ENCODE measurements around the gene ADAMTS9.
"Not testable (repeated sequence)": the region's sequence is repeated elsewhere in the genome, so short reads cannot be mapped to it uniquely, and the experiment has no call there.

Gene ADAMTS9

DNA sequence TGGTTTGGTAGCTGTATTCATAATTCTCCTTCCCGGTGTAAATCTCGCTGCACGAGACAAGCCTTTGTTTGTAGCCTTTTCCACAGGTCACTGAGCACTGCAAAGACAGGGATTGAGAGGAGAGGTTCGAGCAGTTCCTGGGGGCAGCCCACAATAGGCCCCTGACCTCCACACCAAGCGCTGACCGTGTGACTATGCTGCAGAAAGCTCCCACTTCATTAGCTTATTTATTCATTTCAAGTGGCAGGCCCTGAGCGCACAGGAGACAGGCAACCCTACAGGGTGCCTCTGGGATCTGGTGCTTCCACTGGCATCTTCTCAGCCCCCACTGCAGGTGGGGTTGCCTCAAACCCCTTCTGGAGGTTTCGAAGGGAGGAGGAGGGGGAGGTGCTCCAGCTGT is 140.9 kb downstream of the ADAMTS9 start:
- no peaks in the 10 kb centered on the region for H3K27me3 Mint-ChIP-seq
- H3K36me3 Mint-ChIP-seq (ENCODE audit: low read depth) = no peaks in the 10 kb centered on the region
- H3K4me3 Mint-ChIP-seq = no peak overlapping the region
- H3K27ac Mint-ChIP-seq = no peak overlapping the region
- H3K4me1 Mint-ChIP-seq (ENCODE audit: low read depth) = no peaks in the 10 kb centered on the region
- no peaks in the 10 kb centered on the region for H3K9me3 Mint-ChIP-seq

DNA sequence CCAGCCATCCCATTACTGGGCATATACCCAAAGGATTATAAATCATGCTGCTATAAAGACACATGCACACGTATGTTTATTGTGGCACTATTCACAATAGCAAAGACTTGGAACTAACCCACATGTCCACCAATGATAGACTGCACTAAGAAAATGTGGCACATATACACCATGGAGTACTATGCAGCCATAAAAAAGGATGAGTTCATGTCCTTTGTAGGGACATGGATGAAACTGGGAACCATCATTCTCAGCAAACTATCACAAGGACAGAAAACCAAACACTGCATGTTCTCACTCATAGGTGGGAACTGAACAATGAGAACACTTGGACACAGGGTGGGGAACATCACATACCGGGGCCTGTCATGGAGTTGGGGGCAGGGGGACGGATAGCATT is 142.6 kb downstream of the ADAMTS9 start:
- not testable (repeated sequence) for H3K9me3 Mint-ChIP-seq; H3K27me3 Mint-ChIP-seq; H3K4me1 Mint-ChIP-seq (ENCODE audit: low read depth); H3K4me3 Mint-ChIP-seq; H3K36me3 Mint-ChIP-seq (ENCODE audit: low read depth); H3K27ac Mint-ChIP-seq

DNA sequence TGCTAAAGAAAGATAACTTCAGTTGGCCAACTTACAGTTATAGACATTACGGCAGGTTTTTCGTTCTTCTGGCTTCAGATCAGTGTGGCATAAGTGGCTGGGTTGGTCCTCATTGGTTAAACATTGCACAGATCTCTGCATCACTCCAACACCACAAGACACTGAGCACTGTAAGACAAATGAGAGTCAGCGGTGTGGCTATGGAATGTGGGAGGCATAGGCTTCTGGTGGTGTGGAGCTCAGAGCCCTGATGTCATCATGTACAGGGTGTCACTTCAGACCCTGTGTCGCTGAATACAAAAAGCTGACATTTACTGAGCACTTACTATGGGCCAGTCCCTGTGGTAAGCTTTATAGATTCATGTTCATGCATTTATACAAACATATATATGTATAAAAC is 146.0 kb downstream of the ADAMTS9 start:
- Mint-ChIP-seq H3K27ac (no peak overlapping the region), H3K4me1 (ENCODE audit: low read depth) (no peaks in the 10 kb centered on the region), H3K4me3 (no peak overlapping the region), H3K36me3 (ENCODE audit: low read depth) (no peaks in the 10 kb centered on the region), H3K27me3 (peaks cover under 1% of the 10 kb centered on the region), H3K9me3 (no peaks in the 10 kb centered on the region)

DNA sequence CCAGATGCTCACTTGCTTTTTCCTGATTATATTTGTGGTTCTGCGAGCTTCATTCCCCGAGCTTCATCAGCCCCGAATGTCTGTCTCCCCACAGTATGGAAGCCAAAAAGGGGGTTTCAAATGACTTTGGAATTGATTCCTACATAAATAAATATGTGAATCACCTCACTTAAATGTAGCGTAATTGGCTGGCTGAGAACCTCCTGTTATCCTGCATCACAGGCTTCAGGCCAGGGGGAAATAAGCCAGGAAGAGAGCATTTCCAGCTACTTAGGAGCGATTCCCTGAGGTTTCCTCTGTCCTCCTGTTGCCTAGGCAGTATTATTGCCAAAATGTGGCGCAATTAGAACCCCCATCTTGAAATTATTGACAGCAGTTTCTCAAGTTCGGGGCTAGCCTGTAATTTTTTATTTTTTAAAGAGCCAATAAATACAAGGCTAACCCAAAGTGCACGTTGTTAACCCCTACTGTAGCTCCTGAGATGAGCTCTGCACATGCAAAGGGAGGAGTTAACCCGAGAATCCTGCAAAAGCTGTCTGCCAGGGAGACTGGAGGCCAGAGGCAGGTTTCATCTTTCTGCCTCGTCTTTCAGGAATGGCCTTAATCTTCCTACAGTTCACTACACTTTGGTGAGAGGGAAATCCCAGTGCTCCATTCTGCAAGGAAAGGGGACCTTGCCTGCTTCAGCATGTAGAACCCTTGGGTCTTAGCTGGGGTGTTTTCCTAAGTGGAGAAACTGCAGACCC is 148.2 kb downstream of the ADAMTS9 start:
- no peaks in the 10 kb centered on the region for H3K9me3 Mint-ChIP-seq
- H3K4me3 Mint-ChIP-seq = no peak overlapping the region

DNA sequence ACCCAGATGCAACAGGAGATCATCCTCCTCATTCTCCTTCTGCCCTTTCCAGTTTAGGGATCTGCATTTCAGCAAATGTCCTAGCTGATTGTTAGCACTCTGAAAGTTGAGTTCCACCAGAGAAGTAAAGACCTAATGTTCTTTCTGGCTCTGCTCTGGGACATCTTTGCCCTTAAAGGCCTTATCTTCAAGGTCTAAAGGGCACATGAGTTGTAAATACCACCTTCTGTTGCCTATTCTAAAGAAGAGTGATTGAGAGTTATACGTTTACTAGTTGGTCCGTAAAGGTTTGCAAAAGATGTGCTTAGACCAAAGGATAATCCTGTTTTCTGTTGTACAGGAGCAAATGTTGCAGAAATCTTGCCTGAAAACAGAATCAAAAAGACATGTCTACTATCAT is 151.6 kb downstream of the ADAMTS9 start:
- Mint-ChIP-seq H3K9me3 (no peaks in the 10 kb centered on the region), H3K4me3 (no peak overlapping the region)

More for the DNA sequence above, 148.2 kb downstream of the ADAMTS9 start:
- Mint-ChIP-seq H3K27me3 (peaks cover 4% of the 10 kb centered on the region), H3K4me1 (ENCODE audit: low read depth) (no peaks in the 10 kb centered on the region), H3K27ac (no peak overlapping the region), H3K36me3 (ENCODE audit: low read depth) (no peaks in the 10 kb centered on the region)

DNA sequence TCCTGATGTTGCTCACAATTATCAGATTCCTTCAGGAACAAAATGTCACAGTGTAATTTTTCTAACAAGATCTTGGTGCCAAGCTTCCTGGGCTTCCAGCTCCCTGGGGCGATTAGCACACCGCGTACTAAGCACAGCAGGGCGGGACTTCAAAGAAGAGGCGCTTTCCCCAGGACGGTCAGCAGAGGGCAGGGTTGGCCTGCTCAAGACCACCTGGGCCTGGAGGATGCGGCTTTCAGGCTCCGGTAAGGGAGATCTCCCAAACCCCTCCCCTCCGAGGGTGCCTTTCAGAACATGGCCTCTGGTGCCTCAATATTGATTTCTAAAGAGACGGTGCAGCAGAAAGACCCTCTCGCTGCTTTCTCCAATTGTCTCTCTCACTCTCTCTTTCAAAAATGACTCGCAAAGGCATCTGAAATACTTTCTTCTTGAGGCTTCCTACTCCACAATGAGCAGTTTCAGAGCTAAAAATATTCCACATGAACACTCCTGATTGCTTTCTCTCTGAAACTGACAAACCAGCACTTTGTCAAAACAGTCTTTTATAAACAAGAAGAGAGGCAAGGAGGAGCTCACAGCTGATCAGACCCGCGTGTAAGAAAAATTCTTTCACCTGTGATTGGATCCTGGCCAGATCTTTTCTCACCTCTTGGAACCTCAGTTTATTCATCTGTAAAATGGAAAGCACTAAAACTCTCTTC is 154.0 kb downstream of the ADAMTS9 start:
- no peak overlapping the region for H3K4me3 Mint-ChIP-seq
- H3K27me3 Mint-ChIP-seq = peaks cover 27% of the 10 kb centered on the region
- H3K4me1 Mint-ChIP-seq (ENCODE audit: low read depth) = no peaks in the 10 kb centered on the region
- H3K9me3 Mint-ChIP-seq = no peaks in the 10 kb centered on the region
- no peaks in the 10 kb centered on the region for H3K36me3 Mint-ChIP-seq (ENCODE audit: low read depth)
- H3K27ac Mint-ChIP-seq = no peak overlapping the region

More for the DNA sequence above, 151.6 kb downstream of the ADAMTS9 start:
- no peaks in the 10 kb centered on the region for H3K36me3 Mint-ChIP-seq (ENCODE audit: low read depth)
- H3K27me3 Mint-ChIP-seq = peaks cover 15% of the 10 kb centered on the region
- H3K27ac Mint-ChIP-seq = no peak overlapping the region
- no peaks in the 10 kb centered on the region for H3K4me1 Mint-ChIP-seq (ENCODE audit: low read depth)

DNA sequence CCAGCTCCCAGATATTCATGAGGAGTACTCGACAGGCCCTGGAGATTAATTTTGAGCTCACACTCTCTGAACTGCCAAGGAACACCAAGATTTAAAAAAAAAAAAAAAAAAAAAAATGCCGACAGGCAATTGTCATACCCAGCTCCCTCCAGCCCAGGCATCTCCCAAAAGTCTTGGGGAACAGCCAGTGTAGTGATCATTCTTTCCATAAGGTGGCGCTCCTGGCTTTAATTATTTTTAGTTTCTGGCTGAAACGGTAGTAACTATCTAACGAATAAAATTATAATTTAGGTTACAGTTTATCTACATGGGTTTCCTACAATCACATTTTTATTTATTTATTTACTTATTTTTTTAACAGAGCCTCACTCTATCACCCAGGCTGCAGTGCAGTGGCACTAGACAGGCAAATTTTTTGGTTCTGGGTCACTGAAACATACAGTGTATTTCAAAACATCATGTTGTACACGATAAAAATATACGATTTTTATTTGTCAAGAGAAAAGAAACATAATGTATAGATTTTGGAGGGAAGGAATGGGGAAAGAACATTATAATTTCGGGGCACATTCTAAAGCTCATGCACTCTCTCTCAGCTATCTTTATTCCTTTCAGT is 157.3 kb downstream of the ADAMTS9 start:
- H3K9me3 Mint-ChIP-seq = no peaks in the 10 kb centered on the region

DNA sequence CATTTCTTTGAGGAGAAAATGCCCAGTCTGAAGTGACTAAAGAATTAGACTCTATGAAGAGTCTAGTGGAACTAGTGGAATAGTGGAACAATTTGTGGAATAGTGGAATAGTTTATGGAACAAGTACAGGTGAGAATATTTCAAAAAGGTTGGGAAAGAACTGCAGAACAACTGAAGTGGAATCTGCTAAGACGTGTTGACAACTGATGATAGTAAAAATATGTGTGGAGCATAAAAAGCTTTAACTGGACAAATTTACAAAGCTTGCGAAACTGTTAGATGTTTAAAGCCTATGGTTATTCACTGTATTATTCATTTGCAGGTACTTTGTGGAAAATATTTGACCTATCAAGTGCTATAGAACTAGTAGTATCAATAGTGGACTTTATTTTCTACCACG is 164.5 kb downstream of the ADAMTS9 start:
- no peak overlapping the region for H3K27ac Mint-ChIP-seq
- no peaks in the 10 kb centered on the region for H3K36me3 Mint-ChIP-seq (ENCODE audit: low read depth)
- H3K4me3 Mint-ChIP-seq = no peak overlapping the region
- no peaks in the 10 kb centered on the region for H3K4me1 Mint-ChIP-seq (ENCODE audit: low read depth)
- H3K9me3 Mint-ChIP-seq = peaks cover 3% of the 10 kb centered on the region
- H3K27me3 Mint-ChIP-seq = no peaks in the 10 kb centered on the region

More for the DNA sequence above, 157.3 kb downstream of the ADAMTS9 start:
- H3K27me3 Mint-ChIP-seq = peaks cover 24% of the 10 kb centered on the region
- no peak overlapping the region for H3K4me3 Mint-ChIP-seq
- H3K27ac Mint-ChIP-seq = no peak overlapping the region
- H3K4me1 Mint-ChIP-seq (ENCODE audit: low read depth) = no peaks in the 10 kb centered on the region
- no peaks in the 10 kb centered on the region for H3K36me3 Mint-ChIP-seq (ENCODE audit: low read depth)

DNA sequence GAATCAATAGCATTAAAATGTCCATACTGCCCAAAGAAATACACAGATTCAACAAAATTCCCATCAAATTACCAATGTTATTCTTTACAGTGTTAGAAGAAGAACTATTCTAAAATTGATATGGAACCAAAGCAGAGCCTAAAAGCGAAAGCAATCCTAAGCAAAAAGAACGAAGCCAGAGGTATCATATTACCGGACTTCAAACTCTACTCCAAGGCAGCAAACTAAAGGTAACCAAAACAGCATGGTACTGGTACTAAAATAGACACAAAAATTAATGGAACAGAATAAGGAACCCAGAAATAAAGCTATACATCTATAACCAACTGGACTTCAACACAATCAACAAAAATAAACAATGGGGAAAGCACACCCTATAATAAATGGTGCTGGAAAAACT is 167.5 kb downstream of the ADAMTS9 start:
- Mint-ChIP-seq H3K27ac (no peak overlapping the region), H3K4me1 (ENCODE audit: low read depth) (no peaks in the 10 kb centered on the region), H3K9me3 (peaks cover 3% of the 10 kb centered on the region), H3K4me3 (no peak overlapping the region), H3K27me3 (no peaks in the 10 kb centered on the region), H3K36me3 (ENCODE audit: low read depth) (no peaks in the 10 kb centered on the region)

DNA sequence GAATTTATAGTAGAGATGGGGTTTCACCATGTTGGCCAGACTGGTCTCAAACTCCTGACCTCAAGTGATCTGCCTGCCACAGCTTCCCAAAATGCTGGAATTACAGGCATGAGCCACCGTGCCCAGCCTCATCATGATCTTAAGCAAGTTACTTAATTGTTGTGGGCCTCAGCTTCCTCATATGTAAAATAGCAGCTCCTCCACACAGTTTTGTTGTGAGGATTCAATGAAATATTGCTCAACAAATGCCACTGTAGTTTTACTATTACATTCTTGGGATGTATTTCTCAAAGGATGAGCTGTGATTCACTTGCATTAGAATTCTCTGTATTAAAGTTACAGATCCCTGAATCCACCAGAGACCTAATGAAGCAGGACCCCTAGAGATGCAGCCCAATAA is 168.8 kb downstream of the ADAMTS9 start:
- Mint-ChIP-seq H3K27me3 (no peaks in the 10 kb centered on the region), H3K36me3 (ENCODE audit: low read depth) (no peaks in the 10 kb centered on the region), H3K27ac (no peak overlapping the region), H3K4me1 (ENCODE audit: low read depth) (no peaks in the 10 kb centered on the region), H3K4me3 (no peak overlapping the region), H3K9me3 (peaks cover 3% of the 10 kb centered on the region)

DNA sequence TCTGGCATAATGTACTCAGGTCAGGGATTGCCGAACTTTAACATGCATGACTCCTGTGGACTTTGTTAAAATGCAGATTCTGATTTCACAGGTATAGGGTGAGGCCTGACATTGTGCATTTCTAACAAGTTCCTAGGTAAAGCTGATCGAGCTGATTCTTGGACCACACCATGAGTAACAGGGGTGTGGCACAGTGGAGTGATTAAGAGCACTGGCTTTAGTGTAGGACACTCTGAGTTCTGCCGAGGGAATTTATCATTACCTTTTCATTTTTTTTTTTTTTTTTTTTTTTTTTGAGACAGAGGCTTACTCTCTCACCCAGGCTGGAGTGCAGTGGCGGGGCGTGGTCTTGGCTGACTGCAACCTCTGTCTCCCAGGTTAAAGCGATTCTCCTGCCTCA is 169.3 kb downstream of the ADAMTS9 start:
- Mint-ChIP-seq H3K36me3 (ENCODE audit: low read depth) (no peaks in the 10 kb centered on the region), H3K27me3 (no peaks in the 10 kb centered on the region), H3K9me3 (peaks cover 3% of the 10 kb centered on the region), H3K4me3 (no peak overlapping the region), H3K4me1 (ENCODE audit: low read depth) (no peaks in the 10 kb centered on the region), H3K27ac (no peak overlapping the region)

DNA sequence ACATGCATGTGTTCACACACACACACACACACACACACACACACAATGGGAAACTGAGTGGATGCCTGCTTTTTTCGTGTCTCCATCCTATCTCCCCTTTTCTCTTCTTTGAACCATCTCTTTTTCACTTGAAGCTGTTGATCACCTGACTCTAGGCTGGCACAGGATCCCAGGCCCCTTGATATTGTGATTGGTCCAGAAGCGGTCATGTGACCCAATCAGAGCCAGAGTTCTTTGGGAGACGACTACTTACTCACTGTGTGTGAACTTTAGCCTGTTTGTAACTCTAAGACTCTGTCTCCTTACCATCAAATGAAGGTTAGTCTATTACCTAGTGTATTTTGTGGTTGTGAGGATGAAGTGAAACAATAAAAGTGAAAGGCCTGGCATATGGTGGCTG is 172.9 kb downstream of the ADAMTS9 start:
- no peaks in the 10 kb centered on the region for H3K36me3 Mint-ChIP-seq (ENCODE audit: low read depth)
- H3K27me3 Mint-ChIP-seq = no peaks in the 10 kb centered on the region
- no peak overlapping the region for H3K27ac Mint-ChIP-seq
- no peaks in the 10 kb centered on the region for H3K4me1 Mint-ChIP-seq (ENCODE audit: low read depth)
- H3K4me3 Mint-ChIP-seq = no peak overlapping the region
- peaks cover 3% of the 10 kb centered on the region for H3K9me3 Mint-ChIP-seq

DNA sequence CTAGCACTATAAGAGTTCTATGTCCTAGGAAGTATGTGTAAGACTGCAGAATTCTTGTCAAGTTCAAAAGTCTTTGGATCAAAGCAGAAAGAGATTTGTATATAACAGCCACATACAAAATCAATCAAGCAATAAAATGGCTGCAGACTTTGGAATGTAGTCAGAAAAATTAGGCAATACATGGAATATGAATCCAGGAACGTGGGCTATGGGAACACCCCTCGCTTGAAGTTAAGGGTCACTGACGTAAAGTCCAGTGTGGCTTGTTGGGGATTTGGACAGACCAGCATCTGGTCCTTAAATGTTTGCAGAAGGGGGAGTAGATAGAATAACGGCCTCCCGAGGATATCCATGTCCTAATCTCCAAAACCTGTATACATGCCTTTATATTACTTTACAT is 178.6 kb downstream of the ADAMTS9 start:
- no peaks in the 10 kb centered on the region for H3K4me1 Mint-ChIP-seq (ENCODE audit: low read depth)
- H3K9me3 Mint-ChIP-seq = no peaks in the 10 kb centered on the region
- no peaks in the 10 kb centered on the region for H3K36me3 Mint-ChIP-seq (ENCODE audit: low read depth)
- no peak overlapping the region for H3K4me3 Mint-ChIP-seq
- no peak overlapping the region for H3K27ac Mint-ChIP-seq
- H3K27me3 Mint-ChIP-seq = peaks cover 7% of the 10 kb centered on the region

DNA sequence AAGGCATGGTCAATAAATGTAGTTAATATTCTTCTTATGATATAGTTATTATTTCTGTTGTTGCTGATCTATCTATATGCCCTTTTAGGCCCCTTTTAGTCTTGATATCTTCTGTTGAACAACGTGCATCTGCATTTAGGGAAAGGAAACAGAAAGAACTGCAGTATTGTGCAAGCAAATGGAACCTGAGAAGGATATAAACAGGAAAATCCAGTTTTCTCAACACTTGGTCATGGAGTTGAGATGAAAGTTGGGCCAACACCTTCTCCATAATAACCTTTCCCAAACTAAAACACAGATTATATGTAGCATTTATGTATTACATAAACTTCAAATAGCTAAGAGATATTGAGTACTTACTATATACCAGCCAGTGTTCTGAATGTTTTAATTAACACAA is 179.7 kb downstream of the ADAMTS9 start:
- Mint-ChIP-seq H3K36me3 (ENCODE audit: low read depth) (no peaks in the 10 kb centered on the region), H3K4me3 (no peak overlapping the region), H3K27me3 (peaks cover 7% of the 10 kb centered on the region), H3K9me3 (no peaks in the 10 kb centered on the region), H3K4me1 (ENCODE audit: low read depth) (no peaks in the 10 kb centered on the region), H3K27ac (no peak overlapping the region)

DNA sequence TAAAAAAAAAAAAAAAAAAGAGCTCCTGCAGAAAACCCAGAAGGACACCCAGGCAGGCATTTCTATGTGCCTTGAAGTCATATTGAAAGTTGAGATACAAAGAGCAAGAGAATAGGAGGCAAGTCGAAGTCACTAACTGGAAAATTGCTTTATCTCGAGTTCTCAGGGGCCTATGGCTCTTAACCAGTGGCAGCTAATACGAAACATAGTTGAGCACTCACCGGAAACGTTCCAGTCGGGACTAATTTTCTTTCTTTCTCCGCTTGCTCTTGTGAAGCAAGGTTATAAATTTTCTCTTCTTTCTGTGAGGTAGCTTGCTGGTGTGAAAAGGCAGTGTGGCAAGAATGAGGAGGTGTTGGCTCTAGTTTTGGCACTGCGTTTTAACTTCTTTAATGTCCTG is 181.5 kb downstream of the ADAMTS9 start:
- Mint-ChIP-seq H3K4me1 (ENCODE audit: low read depth) (no peaks in the 10 kb centered on the region), H3K36me3 (ENCODE audit: low read depth) (no peaks in the 10 kb centered on the region), H3K4me3 (no peak overlapping the region), H3K9me3 (peaks cover 4% of the 10 kb centered on the region), H3K27me3 (peaks cover 10% of the 10 kb centered on the region), H3K27ac (no peak overlapping the region)

Measured in stimulated activated naive CD8-positive, alpha-beta T cell treated with anti-CD3 and anti-CD28 coated beads, Interleukin-15, Interleukin-2, amounts not matched to agents 100 ng/mL and 50 ng/mL, for 24 hours (primary cell).